ENCODE measurements around the gene AGBL3. TPM values are rescaled to one million over a fixed set of nuclear protein-coding genes. Genes with fewer than 3 reads are reported as not detected.

Gene AGBL3
- total and polyA plus RNA-seq, 2 of the 8 experiments (the other 6 are each of a cell fraction or from before 2014, with no cell fraction given): 1.1 to 1.9 TPM

DNA sequence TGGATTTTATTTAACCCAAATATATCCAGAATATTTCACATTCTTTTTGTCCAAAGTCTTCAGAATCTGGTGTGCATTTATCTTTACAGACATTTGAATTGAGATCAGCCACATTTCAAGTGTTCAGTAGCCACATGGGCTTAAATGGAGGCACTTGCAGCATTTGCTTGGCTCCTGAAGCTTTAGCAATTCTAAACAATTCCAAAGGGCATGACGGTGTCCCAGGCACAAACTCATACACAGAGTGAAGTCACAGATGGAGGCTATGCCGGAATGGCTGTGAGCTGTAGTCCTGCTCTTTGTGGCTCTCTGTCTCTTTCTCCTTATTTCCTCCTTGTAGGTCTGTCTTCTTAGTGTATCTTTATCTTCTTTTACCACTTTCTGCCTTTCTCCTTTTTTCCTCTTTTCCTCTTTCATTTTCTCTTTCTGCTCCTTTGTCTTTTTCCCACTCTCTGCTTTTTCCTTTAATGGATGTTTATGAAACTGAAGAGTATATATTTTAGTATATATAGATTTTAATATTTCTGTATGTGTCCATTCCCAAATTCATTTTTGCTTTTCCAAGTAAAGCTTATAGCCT is 7.7 kb downstream of the AGBL3 start (continued):
- no peak for TF ChIP-seq EP300 (IDR thresholded peaks at IDR 0.05; ENCODE audit: borderline replicate concordance in 1 of 2, low read depth in 2 of 2, low read length in 2 of 2)
- TF ChIP-seq POU5F1 (IDR thresholded peaks at IDR 0.05; ENCODE audit: low read depth, low read length): no peak
- TF ChIP-seq SP1 (IDR thresholded peaks at IDR 0.05; ENCODE audit: low read depth, low read length): no peak
- no peak for TF ChIP-seq KDM5A (IDR thresholded peaks at IDR 0.05; ENCODE audit: low read length)
- TF ChIP-seq ASH2L (IDR thresholded peaks at IDR 0.05; ENCODE audit: low read length): no peak
- TF ChIP-seq, protein P1, sequence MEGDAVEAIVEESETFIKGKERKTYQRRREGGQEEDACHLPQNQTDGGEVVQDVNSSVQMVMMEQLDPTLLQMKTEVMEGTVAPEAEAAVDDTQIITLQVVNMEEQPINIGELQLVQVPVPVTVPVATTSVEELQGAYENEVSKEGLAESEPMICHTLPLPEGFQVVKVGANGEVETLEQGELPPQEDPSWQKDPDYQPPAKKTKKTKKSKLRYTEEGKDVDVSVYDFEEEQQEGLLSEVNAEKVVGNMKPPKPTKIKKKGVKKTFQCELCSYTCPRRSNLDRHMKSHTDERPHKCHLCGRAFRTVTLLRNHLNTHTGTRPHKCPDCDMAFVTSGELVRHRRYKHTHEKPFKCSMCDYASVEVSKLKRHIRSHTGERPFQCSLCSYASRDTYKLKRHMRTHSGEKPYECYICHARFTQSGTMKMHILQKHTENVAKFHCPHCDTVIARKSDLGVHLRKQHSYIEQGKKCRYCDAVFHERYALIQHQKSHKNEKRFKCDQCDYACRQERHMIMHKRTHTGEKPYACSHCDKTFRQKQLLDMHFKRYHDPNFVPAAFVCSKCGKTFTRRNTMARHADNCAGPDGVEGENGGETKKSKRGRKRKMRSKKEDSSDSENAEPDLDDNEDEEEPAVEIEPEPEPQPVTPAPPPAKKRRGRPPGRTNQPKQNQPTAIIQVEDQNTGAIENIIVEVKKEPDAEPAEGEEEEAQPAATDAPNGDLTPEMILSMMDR (IDR thresholded peaks at IDR 0.05; ENCODE audit: control extremely low read depth in 1 of 3, insufficient read depth in 1 of 3, low read depth in 1 of 3, low read length in 3 of 3): no peak

Measured in H1 (cell line).